ENCODE results near the gene CTDSPL. TPM values are rescaled to one million over a fixed set of nuclear protein-coding genes. Genes with fewer than 3 reads are reported as not detected.

CTDSPL gene
- total and polyA plus RNA-seq, 2 donors from 2014 or later: 55.9 to 78.3 TPM

GRCh38 chr3:37985637-37986320 lies 124.1 kb downstream of the CTDSPL start:
- DNase-seq (peak in 1 of 5 donors; percentile 27), FAIRE-seq (no peak)
- Histone ChIP-seq H3K27ac (ENCODE audit: low read depth in 2 of 2, low read length in 2 of 2) (no peak overlapping the region), H3K9me3 (ENCODE audit: control insufficient read depth in 2 of 3, insufficient read depth in 1 of 3, low read length in 3 of 3) (no peaks in the 10 kb centered on the region), H3K9ac (ENCODE audit: low read length in 3 of 3) (no peak overlapping the region), H3K4me3 (ENCODE audit: low read length in 3 of 3) (no peak overlapping the region), H3K27me3 (ENCODE audit: control insufficient read depth, insufficient read depth, low read length) (no peaks in the 10 kb centered on the region), H3K36me3 (ENCODE audit: control insufficient read depth in 2 of 3, insufficient read depth in 3 of 3, low read length in 3 of 3) (peaks cover 0 to 15% (median 15%) of the 10 kb centered on the region in 3 donors), H3K4me1 (ENCODE audit: control insufficient read depth in 2 of 3, insufficient read depth in 2 of 3, low read depth in 1 of 3, low read length in 3 of 3) (no peaks in the 10 kb centered on the region)
- no peak for TF ChIP-seq CTCF (IDR thresholded peaks at IDR 0.05; ENCODE audit: borderline replicate concordance, extremely low read depth, insufficient read depth)
- intact Hi-C loops (cut with DNase I): no loop called here

DNA sequence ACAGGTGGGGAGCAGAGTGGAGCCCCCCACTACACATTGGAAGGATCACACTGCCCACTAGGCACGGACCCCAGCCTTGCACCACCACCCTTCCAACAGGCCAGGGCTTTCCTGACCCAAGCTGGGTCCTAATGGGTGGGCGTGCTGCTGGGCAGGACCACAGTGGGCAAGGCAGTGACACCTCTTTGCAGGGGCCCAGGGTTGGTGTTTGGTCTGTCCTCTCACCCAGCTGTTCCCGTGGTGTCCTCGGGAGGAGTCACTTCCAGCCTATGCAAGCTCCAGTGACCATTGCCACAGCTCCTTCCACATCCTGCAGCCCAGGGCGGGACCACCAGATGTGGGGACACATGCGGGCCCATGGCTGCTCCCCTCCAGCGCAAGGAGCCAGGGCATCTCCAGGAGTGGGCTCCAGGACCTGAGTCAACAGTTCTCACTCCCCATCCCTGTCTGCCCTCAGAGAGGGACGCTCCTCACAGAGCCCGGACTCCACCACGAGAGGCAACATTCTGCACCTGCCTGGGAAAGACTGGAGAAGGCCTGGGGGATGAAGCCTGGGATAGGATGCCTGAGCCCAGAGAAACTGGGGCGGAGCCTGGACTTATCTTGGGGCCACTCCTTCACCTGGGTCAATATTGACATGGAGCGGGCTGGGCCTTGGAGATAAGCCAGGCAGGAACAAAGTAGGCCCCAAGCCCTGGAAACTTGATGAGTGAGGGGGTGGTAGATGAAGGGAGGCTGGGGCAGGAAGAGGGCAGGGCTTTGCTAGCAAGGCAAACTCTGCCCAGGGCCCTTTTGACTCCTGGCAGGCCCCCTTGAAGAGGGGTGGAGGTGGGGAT lies 125.0 kb downstream of the CTDSPL start:
- Histone ChIP-seq H3K9me3 (ENCODE audit: control insufficient read depth in 2 of 3, insufficient read depth in 1 of 3, low read length in 3 of 3) (no peaks in the 10 kb centered on the region), H3K27ac (ENCODE audit: low read depth in 2 of 2, low read length in 2 of 2) (no peak overlapping the region), H3K4me1 (ENCODE audit: control insufficient read depth in 2 of 3, insufficient read depth in 2 of 3, low read depth in 1 of 3, low read length in 3 of 3) (no peaks in the 10 kb centered on the region), H3K9ac (ENCODE audit: low read length in 3 of 3) (no peak overlapping the region), H3K36me3 (ENCODE audit: control insufficient read depth in 2 of 3, insufficient read depth in 3 of 3, low read length in 3 of 3) (peaks cover 0 to 13% (median 13%) of the 10 kb centered on the region in 3 donors), H3K4me3 (ENCODE audit: low read length in 3 of 3) (no peak overlapping the region), H3K27me3 (ENCODE audit: control insufficient read depth, insufficient read depth, low read length) (no peaks in the 10 kb centered on the region)
- TF ChIP-seq CTCF (IDR thresholded peaks at IDR 0.05; ENCODE audit: borderline replicate concordance, extremely low read depth, insufficient read depth): no peak
- FAIRE-seq (no peak), DNase-seq (peak in 1 of 5 donors; percentile 64)
- intact Hi-C loops (cut with DNase I): no loop called here

DNA sequence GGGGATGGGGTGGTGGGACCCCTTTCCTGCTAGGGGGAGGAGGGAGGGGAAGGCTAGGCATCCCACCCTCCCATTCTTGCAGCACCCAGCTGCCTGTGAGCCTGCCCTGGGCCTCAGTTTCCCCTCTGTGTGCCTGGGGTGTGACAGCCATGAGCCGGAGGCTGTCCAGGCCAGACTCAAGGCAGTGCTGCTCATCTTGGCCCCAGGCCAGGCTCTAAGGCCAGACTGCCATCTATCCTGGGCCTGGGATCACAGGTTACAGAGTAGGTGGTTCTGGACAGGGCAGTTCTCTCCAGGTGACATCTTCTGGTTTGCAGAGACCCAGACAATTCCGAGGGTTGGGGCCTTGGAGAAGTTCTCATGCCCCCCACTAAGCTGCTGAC lies 125.6 kb downstream of the CTDSPL start:
- H3K9ac ChIP-seq (ENCODE audit: low read length in 3 of 3): no peak overlapping the region
- DNase-seq (peak in 1 of 5 donors; percentile 46), FAIRE-seq (no peak)
- H3K27me3 ChIP-seq (ENCODE audit: control insufficient read depth, insufficient read depth, low read length): no peaks in the 10 kb centered on the region
- TF ChIP-seq CTCF (IDR thresholded peaks at IDR 0.05; ENCODE audit: borderline replicate concordance, extremely low read depth, insufficient read depth): no peak
- H3K4me3 ChIP-seq (ENCODE audit: low read length in 3 of 3): no peak overlapping the region
- intact Hi-C loops (cut with DNase I): no loop called here
- H3K36me3 ChIP-seq (ENCODE audit: control insufficient read depth in 2 of 3, insufficient read depth in 3 of 3, low read length in 3 of 3): peaks cover 0 to 7% (median 7%) of the 10 kb centered on the region in 3 donors
- H3K27ac ChIP-seq (ENCODE audit: low read depth in 2 of 2, low read length in 2 of 2): no peak overlapping the region
- no peaks in the 10 kb centered on the region for H3K4me1 ChIP-seq (ENCODE audit: control insufficient read depth in 2 of 3, insufficient read depth in 2 of 3, low read depth in 1 of 3, low read length in 3 of 3)
- H3K9me3 ChIP-seq (ENCODE audit: control insufficient read depth in 2 of 3, insufficient read depth in 1 of 3, low read length in 3 of 3): no peaks in the 10 kb centered on the region

Data from kidney (tissue), 14 donors.